ENCODE measurements around the gene TXNL4A.

- TF ChIP-seq ZNF654 (tag by site-specific recombination; IDR thresholded peaks at IDR 0.05; ENCODE audit: low read depth) (no peak), REST (tag by site-specific recombination; IDR thresholded peaks at IDR 0.05) (no peak), CTCF (tag by site-specific recombination; IDR thresholded peaks at IDR 0.05) (no peak), YY1 (tag by site-specific recombination; IDR thresholded peaks at IDR 0.05) (no peak), ZNF785 (tag by site-specific recombination; IDR thresholded peaks at IDR 0.05) (no peak), ZNF335 (tag by site-specific recombination; conservative IDR thresholded peaks at IDR 0.05) (no peak), ZBTB17 (tag by site-specific recombination; IDR thresholded peaks at IDR 0.05) (no peak), SETDB1 (IDR thresholded peaks at IDR 0.05; ENCODE audit: insufficient read length, low read length) (no peak), BCL11B (tag by site-specific recombination; IDR thresholded peaks at IDR 0.05; ENCODE audit: low read depth) (no peak)
Observed at GRCh38 chr18:79972720-79973119, 15.6 kb downstream of the TXNL4A start.

Measured in HEK293 (cell line).